GM12878 (cell line): ENCODE data around the gene LAMA5. TPM values are rescaled to one million over a fixed set of nuclear protein-coding genes. Genes with fewer than 3 reads are reported as not detected.

Experiments
- ATAC-seq: fragments of 200-7000 bp; cut with Tn5 transposase; 3 replicates; pipeline ENCODE4 v1.9.1; 2020; ENCODE audit warnings: mild to moderate bottlenecking, moderate library complexity
- BruUV-seq: library from RNA; stranded (reverse); fragments of 400-500 nt; replicated peaks from 2 replicates; lab custom pipeline; 2021; lab: Mats Ljungman, UMichigan
- CTCF ChIA-PET: fragments of 300-600 bp; sonication (Branson Sonifier 250); formaldehyde crosslinking; extraction: SDS; loops from one replicate; lab custom pipeline; 2021; ENCODE audit warnings: inconsistent platforms; lab: Yijun Ruan, JAX
- POLR2A ChIA-PET: fragments of 350-600 bp; formaldehyde crosslinking; extraction: SDS; loops from one replicate; lab custom pipeline; 2021; ENCODE audit warnings: inconsistent platforms; lab: Charles Lee
- RAD21 ChIA-PET: fragments of 300-600 bp; sonication (Branson Sonifier 250); formaldehyde crosslinking; loops from one replicate; lab custom pipeline; 2023; ENCODE audit warnings: antibody characterized with exemption; ENCODE audit not compliant: unreplicated experiment; lab: Charles Lee
- SMC1A ChIA-PET: fragments of 300-600 bp; sonication (Branson Sonifier 250); formaldehyde crosslinking; loops from one replicate; lab custom pipeline; 2023; ENCODE audit not compliant: unreplicated experiment, uncharacterized antibody; lab: Charles Lee
- DNase-seq: peaks from one replicate; pipeline ENCODE4 v3.0.0-alpha.2; 2011; ENCODE audit warnings: low read depth, low spot score
- FAIRE-seq: peaks from 3 replicates; lab custom pipeline; 2011; peaks lifted over from hg19 to GRCh38; lab: Jason Lieb, UNC
- H2AFZ ChIP-seq: 2 replicates; pipeline ENCODE4 v1.6.0; 2011; ENCODE audit warnings: low read depth, low read length, control low read depth; ENCODE audit not compliant: control insufficient read depth
- H3K27ac ChIP-seq: 2 replicates; pipeline ENCODE4 v1.5.1; 2011; ENCODE audit warnings: control low read depth; ENCODE audit not compliant: control insufficient read depth, insufficient read depth
- H3K27me3 ChIP-seq, 2 experiments: replicated peaks in 1 of 2; 2 replicates each; pipeline versions ENCODE4 v1.6.0 to v1.6.1; 2011; ENCODE audit warnings: low read length in 1 of 2; ENCODE audit not compliant: control insufficient read depth in 2 of 2, insufficient read depth in 2 of 2
- H3K36me3 ChIP-seq, 2 experiments: 2 replicates each; pipeline ENCODE4 v1.5.1; 2011; ENCODE audit warnings: low read length in 1 of 2; ENCODE audit not compliant: control insufficient read depth in 2 of 2, insufficient read depth in 2 of 2
- H3K4me1 ChIP-seq: 2 replicates; pipeline ENCODE4 v1.6.1; 2011; ENCODE audit warnings: mild to moderate bottlenecking, low read length, moderate library complexity, mixed read lengths; ENCODE audit not compliant: control insufficient read depth, insufficient read depth
- H3K4me2 ChIP-seq: 2 replicates; pipeline ENCODE4 v1.6.0; 2011; ENCODE audit warnings: control low read depth; ENCODE audit not compliant: control insufficient read depth, insufficient read depth
- H3K4me3 ChIP-seq: fragments of 200-600 bp; sonication (generic); 2 replicates; pipeline ENCODE4 v1.5.1; 2016
- H3K79me2 ChIP-seq: 2 replicates; pipeline ENCODE4 v1.6.0; 2011; ENCODE audit warnings: low read length; ENCODE audit not compliant: control insufficient read depth, insufficient read depth
- H3K9ac ChIP-seq: 2 replicates; pipeline ENCODE4 v1.8.0; 2011; ENCODE audit warnings: low read length, control low read depth, mixed read lengths; ENCODE audit not compliant: control insufficient read depth, insufficient read depth
- H3K9me3 ChIP-seq: replicated peaks from 3 replicates; pipeline ENCODE4 v1.5.1; 2011; ENCODE audit warnings: mild to moderate bottlenecking, low read length; ENCODE audit not compliant: control insufficient read depth, insufficient read depth
- H4K20me1 ChIP-seq: 2 replicates; pipeline ENCODE4 v1.6.0; 2011; ENCODE audit not compliant: control insufficient read depth, insufficient read depth
- HDGF ChIP-seq: fragments of 450-650 bp; IDR thresholded peaks from 2 replicates; pipeline ENCODE4 v1.6.1; 2016; ENCODE audit warnings: antibody characterized with exemption
- NKRF ChIP-seq: fragments of 450-650 bp; conservative IDR thresholded peaks from 2 replicates; pipeline ENCODE4 v1.6.1; 2017; ENCODE audit warnings: mild to moderate bottlenecking, moderate library complexity
- SIX5 ChIP-seq: IDR thresholded peaks from 2 replicates; pipeline ENCODE4 v1.6.1; 2011; ENCODE audit warnings: mild to moderate bottlenecking, low read depth, low read length, moderate library complexity; ENCODE audit not compliant: severe bottlenecking
- SPI1 ChIP-seq: IDR thresholded peaks from 2 replicates; pipeline ENCODE4 v1.6.1; 2011; ENCODE audit warnings: low read depth, mild to moderate bottlenecking, low read length, moderate library complexity, borderline replicate concordance; ENCODE audit not compliant: insufficient read depth
- ZNF217 ChIP-seq: fragments of 450-650 bp; IDR thresholded peaks from 2 replicates; pipeline ENCODE4 v1.6.1; 2017; ENCODE audit warnings: antibody characterized with exemption, mild to moderate bottlenecking
- ZNF687 ChIP-seq: fragments of 450-650 bp; IDR thresholded peaks from 2 replicates; pipeline ENCODE4 v1.6.1; 2017; ENCODE audit warnings: mild to moderate bottlenecking, moderate library complexity
- ZZZ3 ChIP-seq: IDR thresholded peaks from 2 replicates; pipeline ENCODE4 v1.6.1; 2011; ENCODE audit warnings: low read depth; ENCODE audit not compliant: control insufficient read depth, insufficient read length
- WGBS: methylation state at CpG from one replicate; pipeline ENCODE4 v1.1.6; 2016; ENCODE audit warnings: low lambda C conversion rate; ENCODE audit not compliant: insufficient replicate concordance, insufficient coverage; ENCODE audit errors: missing lambda C conversion rate; 5-methylcytosine and 5-hydroxymethylcytosine counted together
- in situ Hi-C: fragments of 300-500 bp; cut with MboI; formaldehyde crosslinking; loops from 9 replicates; pipeline ENCODE4 v1.14.3; 2018; ENCODE audit warnings: mixed read lengths
- intact Hi-C: fragments of 100-400 bp; cut with micrococcal nuclease; formaldehyde crosslinking; loops from one replicate; pipeline ENCODE4 v1.14.2; 2022; ENCODE audit not compliant: unreplicated experiment
- polyA plus RNA-seq, 11 experiments: library from polyadenylated mRNA; depleted of rRNA in 4 of 11; unstranded in 6 of 11; stranded (reverse) in 5 of 11; fragments of >200 nt; fragmentation: Nextera tagmentation in 4 of 11; fragmentation: Illumina TruSeq in 1 of 11; extraction: Ambion mirVana in 4 of 11; extraction: Trizol in 1 of 11; gene quantifications; 1 replicate in 1 of 11; 2 replicates in 10 of 11; pipeline versions ENCODE4 v1.2.1 to v1.2.3, GENCODE V29; 2011 to 2016; ENCODE audit warnings: inconsistent platforms in 2 of 11, missing spikeins in 2 of 11, low read depth in 1 of 11
- total RNA-seq, 4 experiments: library from RNA; depleted of rRNA in 3 of 4; stranded (reverse); fragments of >200 nt in 3 of 4; fragmentation: Illumina TruSeq in 1 of 4; extraction: Trizol in 1 of 4; gene quantifications; 2 replicates each; pipeline versions ENCODE4 v1.2.1 to v1.2.3, GENCODE V29; 2013 to 2021
- TF ChIP-seq, protein P1 (sequence below): fragments of 450-650 bp; IDR thresholded peaks from 2 replicates; pipeline ENCODE4 v1.6.1; 2016; ENCODE audit warnings: mild to moderate bottlenecking

The LAMA5 gene
- total and polyA plus RNA-seq, 10 of the 15 experiments (the other 5 are each of a cell fraction or from before 2014, with no cell fraction given), result 0.09 to 3.1 (median 1.6) TPM; not detected in 3

GRCh38 chr20:62311150-62311549, 56.0 kb downstream of the LAMA5 start:
- ChIA-PET SMC1A (no interaction called here), POLR2A (interaction anchor here (0.6 kb wide), 1 partner anchor 63 kb away, joined by 3 read pairs; no protein-coding TSS in a partner anchor)
- Histone ChIP-seq H3K27me3 (no peaks in the 10 kb centered on the region), H3K4me3 (no peak overlapping the region), H4K20me1 (no peaks in the 10 kb centered on the region), H3K4me1 (no peaks in the 10 kb centered on the region), H3K27ac (no peak overlapping the region), H3K79me2 (peaks cover 2% of the 10 kb centered on the region; the same call in 1 of the 2 replicates), H2AFZ (no peak overlapping the region)
- FAIRE-seq (no peak), ATAC-seq (no peak), DNase-seq (no peak)
- intact Hi-C loops, result no loop called here
- WGBS, result 89% methylated on average over 16 of the region's 18 CpGs
- no TSS peak for BruUV-seq
- in situ Hi-C loops, result no loop called here
- no peak for TF ChIP-seq ZNF217
- no peak for TF ChIP-seq ZNF687
- TF ChIP-seq HDGF, result no peak
- no peak for TF ChIP-seq ZZZ3
- TF ChIP-seq, protein P1, sequence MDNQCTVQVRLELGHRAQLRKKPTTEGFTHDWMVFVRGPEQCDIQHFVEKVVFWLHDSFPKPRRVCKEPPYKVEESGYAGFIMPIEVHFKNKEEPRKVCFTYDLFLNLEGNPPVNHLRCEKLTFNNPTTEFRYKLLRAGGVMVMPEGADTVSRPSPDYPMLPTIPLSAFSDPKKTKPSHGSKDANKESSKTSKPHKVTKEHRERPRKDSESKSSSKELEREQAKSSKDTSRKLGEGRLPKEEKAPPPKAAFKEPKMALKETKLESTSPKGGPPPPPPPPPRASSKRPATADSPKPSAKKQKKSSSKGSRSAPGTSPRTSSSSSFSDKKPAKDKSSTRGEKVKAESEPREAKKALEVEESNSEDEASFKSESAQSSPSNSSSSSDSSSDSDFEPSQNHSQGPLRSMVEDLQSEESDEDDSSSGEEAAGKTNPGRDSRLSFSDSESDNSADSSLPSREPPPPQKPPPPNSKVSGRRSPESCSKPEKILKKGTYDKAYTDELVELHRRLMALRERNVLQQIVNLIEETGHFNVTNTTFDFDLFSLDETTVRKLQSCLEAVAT, result no peak
- TF ChIP-seq SIX5, result no peak
- TF ChIP-seq SPI1, result no peak
- TF ChIP-seq NKRF, result no peak
- TF ChIP-seq, all 136 proteins: peak for 0
- Histone ChIP-seq H3K36me3 (peaks cover 6 to 22% of the 10 kb centered on the region in 2 experiments; a peak in 3 of 4 replicates), H3K9ac (no peak overlapping the region), H3K9me3 (no peaks in the 10 kb centered on the region), H3K4me2 (no peak overlapping the region)
- CTCF ChIA-PET, result interaction anchor here (1.3 kb wide), 1 partner anchor 10 kb away, joined by 3 read pairs; no protein-coding TSS in a partner anchor
- RAD21 ChIA-PET, result no interaction called here
